Brain pericyte (primary cell): Measurements from ENCODE around the gene CRYBA4.
A peak's percentile ranks its signal among the peaks of the same experiment; 100 is the strongest.

Experiments
- DNase-seq: peaks from one replicate; pipeline ENCODE4 v3.0.0-alpha.2; 2012; ENCODE audit warnings: low read depth, low spot score

The CRYBA4 gene

DNA sequence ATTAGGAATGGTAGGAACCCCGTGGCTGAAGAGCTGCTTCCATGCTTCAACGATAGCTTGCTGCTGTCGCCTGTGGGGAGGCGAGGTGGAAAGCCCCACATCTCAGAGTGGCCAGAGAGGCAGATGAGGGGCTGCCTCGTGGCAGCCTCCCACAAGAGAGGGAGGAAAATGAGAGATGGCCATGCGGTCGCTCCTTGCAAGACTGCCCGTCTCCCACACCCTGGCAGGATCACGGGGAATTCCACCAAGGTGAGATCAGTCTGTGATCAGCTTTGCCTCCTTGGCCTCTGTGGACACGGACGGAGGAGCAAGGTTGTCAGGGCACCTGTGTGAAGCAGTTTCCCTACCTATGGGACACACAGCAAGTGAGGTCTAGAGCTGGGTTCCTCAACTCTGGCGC is 3.0 kb downstream of the CRYBA4 start:
- DNase-seq, result no peak

DNA sequence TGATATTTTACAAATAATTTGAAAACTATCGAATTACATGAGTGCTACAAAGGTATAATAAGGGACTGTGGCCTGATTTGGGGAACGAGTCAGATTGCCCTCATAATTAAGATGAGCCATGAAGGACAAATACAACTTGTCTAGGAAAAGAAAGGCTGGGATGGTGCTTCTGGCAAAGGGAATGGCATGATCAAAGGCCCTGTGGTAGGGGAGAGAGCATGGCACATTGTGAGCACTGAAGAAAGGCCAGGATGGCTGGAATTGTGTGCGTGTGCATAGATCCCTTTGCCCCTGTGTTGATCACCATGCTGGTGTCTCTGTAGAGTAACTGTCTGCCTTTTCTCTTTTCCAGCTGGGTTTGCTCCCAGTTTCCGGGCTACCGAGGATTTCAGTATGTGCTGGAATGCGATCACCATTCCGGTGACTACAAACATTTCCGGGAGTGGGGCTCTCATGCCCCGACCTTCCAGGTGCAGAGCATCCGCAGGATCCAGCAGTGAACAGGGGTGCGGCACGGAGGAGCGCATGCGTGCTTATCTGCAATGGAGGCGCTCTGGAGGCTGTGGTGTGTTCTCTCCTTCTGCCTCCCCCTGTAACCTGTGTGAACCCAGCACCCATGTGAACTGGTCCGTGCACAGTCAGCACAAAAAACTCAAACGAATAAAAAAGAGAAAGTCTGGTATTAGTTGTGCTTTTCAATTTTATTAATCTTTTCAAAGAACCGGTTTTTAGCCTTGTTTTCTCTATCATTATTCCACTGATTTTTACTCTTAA is 8.4 kb downstream of the CRYBA4 start:
- no peak for DNase-seq

DNA sequence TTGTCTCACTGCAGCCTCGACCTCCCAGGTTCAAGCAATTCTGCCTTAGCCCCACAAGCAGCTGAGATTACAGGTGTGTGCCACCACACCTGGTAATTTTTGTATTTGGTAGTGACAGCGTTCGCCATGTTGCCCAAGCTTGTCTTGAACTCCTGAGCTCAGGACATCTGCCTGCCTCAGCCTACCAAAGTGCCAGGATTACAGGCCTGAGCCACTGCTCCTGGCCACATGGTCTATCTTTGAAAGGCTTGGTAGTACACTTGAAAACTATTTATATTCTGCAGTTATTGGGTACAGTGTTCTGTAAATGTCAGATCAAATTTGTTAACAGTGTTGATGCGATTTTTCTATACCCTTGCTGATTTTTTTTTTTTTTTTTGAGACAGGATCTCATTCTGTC is 9.5 kb downstream of the CRYBA4 start:
- DNase-seq, result no peak

DNA sequence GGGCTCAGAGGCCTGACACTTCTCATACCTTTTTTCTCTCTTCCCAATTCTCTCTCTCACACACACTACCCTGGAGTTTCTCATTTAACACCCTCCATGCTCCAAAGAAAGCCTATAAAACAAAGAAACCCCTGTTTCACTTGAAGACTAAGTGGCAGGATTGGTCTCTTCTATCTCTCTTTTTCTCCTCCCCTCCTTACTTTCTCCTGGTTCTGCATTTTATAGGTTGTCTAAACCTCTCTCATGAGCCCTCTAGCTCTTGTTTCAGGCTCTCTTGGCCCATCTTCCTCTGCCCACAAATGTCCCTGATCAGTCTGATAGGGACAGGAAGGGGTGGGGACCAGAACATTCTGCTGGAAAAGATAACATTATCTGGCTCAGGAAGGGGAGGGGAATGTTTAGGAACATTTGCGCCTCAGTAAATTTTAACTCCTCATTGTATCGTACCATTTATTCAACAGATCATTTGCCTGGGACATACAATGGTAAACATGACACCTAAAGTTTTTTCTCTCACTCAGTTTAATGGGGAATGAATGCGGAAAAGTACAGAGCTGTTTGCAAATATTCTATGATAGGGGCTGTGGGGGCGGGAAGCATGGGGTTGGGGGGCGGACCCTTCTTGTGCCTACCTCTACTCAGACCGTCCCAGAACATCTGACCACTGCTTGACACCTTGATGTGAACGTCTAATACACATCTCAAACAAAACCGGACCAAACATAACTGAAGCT is 10.8 kb downstream of the CRYBA4 start:
- no peak for DNase-seq

DNA sequence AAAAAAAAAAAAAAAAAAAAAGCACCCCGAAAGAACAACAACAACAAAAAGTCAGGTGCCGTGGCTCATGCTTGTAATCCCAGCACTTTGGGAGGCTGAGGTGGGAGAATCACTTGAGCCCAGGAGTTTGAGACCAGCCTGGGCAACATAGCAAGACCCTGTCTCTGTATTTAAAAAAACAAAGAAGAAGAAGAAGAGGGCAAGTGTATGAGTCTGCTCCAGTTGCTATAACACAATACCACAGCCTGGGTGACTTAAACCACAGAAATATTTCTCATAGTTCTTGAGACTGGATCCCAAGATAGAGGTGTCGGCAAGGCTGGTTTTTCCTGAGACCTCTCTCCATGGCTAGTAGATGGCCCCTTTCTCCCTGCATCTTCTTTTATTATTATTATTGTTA is 12.4 kb downstream of the CRYBA4 start:
- DNase-seq, result no peak

DNA sequence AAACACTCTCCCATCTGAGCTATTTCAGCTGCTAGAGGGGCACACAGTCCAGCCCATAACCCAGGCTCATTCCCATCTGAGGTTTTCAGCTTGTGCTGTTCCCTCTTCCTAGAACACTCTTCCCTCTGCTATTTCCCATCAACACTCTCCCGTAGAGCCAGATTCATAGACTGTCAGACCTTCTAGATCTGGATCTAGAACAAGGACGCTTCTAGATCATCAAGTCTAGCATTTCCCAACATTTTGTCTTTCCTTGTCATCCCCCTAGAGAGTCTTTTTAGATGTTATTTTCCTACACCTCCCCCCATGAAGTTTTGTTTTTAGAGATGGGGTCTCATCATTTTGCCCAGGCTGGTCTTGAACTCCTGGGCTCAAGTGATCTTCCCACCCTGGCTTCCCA is 13.4 kb downstream of the CRYBA4 start:
- DNase-seq, result no peak

DNA sequence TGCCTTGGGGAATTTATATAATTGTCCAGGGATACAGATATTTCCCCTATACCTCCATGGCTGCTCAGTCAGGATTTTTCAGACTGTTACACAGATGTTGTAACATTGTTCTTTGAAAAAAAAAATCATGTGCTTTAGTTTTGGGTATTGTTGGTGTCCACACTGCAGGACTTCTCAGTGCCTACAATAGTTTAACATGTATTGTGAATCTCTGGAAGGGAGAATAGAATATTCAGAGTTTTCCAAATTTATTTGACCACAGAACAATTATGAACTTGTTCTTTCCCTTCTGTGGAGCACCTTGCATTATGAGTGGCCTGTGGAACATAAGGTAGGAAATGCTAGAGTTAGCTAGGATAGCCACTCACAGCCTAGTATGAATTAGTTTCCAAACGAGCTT is 14.5 kb downstream of the CRYBA4 start:
- no peak for DNase-seq

DNA sequence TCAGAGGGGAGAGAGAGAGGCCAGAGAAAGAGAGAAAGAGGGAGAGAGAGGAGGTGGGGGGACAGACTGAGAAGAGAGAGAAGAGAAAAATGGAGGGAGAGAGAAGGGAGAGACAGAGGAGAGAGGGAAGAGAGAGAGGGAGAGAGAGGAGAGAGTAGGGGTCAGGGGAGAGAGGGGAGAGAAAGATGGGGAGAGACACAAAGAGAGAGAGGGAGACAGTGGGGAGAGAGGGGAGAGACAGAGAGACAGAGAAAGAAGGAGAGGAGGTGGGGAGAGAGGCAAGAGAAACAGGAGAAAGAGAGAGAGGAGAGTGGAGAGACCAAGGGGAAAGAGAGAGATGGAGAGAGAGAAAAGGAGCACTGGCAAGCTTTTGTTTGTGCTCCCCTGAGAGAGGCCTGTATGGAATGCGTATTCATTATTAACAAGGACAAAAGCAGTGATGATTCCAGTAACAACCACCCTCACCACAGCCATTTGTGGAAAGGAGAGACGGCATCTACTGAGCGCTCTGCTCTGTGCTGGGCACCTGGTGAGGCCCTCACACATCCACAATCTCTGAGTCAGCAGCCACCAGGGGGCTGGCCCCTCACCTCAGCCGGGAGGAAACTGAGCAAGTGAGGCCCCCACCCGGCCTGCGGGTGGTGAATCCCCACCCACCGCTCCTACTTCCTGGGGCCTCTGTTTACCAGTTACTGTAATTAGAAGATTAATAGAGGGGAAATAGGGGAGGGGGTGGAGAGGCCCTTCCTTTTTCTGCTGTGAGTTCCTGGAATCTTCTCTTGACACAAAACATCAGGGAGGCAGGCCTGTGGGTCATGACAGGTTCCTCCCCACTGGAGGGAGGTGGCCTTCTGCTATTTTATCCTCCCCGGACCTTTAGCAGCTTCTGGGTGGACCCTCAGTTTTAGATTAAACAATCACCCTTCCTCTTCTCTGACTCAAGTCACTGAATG is 21.0 kb downstream of the CRYBA4 start:
- no peak for DNase-seq

DNA sequence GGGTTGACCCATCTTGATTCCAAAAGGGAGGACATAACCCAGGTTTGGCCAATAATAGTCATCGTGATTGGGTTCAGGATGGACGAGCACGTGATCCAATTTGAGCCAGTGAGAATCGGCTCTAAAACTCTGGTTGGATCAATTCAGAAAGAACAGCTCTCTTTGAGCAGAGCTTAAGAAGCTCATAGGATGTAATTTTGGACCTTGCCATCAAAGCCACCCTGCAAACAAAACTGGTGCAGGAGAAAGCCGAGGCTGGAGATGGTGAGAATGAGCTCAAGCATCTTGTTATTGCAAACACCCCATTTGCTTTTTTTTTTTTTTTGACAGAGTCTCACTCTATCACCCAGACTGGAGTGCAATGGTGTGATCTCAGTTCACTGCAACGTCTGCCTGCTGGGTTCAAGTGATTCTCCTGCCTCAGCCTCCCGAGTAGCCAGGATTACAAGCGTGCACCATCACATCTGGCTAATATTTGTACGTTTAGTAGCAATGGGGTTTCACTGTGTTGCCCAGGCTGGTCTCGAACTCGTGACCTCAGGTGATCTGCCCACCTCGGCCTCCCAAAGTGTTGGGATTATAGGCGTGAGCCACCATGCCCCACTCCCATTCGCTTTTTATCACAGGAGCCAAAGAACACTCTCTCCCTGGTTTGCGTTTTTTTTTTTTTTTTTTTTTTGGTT is 21.8 kb downstream of the CRYBA4 start:
- no peak for DNase-seq

DNA sequence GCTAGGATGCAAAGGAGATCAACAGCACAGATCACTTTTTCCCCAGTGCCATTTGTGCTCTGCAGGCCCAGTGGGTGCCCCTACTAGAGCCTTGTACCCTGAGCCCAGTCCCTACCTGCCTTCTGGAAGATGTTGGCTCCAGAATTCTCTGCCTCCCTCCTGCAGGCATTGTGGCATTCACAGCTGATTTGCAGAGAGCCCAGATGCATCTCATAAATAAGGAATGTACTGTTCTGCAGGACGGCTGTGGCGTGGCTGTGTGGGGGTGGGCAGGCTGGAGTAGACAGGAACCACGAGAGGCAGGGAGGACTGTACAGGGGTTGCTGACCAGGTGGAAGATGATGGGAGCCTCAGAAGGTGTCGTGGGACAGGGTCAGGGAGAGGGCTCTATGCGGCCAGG is 24.4 kb downstream of the CRYBA4 start:
- DNase-seq, result no peak

DNA sequence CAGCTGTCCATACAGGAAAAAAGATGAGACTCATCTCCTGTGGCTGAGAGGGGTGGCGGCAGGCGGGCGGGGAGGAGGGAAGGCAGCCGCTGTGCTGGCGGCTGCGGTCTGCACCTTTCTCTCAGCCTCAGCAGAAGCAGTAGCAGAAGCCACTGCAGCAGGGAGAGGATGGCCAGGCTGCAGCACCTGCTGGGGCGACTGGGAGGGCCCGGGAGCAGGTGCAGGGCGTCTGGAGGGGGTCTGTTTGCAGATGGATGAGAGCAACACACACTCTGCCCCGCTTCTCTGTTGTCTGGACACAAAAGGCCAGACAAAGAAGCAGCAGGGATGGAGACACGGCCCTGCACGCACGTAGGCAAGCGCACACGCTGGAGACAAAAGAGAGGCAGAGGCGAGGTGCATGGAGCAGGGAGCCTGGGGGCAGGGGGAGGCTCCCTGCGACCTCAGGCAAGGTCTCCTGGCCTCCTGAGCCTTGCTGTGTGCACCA is 26.3 kb downstream of the CRYBA4 start:
- no peak for DNase-seq

DNA sequence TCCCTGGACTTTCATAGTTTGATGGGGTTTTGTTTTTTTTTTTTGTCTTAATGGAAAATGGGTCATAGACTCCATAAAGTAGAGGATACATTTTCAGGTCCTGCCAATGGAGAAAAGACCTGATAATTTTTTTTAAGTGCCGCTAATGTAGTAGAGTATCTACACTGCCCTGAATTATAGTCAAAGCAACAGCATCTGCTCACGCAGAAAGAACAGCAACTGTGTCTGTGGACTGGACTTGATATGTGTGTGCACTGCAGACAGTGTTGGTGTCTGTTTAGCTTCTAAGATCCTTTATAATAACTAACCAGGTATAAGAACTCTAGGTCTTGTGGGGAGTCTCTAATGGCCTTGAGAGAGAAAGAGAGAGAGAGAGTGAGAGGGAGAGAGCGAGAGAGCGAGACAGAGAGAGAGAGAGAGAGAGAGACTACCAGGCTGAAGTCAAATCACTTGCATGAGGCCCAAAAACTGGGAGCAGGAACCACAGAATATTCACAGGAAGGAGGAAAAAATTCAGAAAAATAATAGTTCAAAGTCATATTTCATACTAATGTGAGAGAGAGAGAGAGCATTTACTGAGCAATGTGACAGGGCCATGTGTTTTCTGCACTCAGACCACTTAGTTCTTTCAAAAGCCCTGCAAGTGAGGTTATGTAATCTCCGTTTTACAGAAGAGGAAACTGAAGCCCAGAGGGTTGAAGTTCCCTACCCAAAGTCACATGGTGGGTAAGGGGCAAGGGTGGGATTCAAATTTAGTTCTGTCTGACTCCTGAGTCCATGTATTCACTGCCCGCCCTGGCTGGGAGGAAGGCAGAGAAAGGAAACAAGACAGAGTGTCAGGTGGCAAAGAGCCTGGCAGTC is 27.0 kb downstream of the CRYBA4 start:
- no peak for DNase-seq

DNA sequence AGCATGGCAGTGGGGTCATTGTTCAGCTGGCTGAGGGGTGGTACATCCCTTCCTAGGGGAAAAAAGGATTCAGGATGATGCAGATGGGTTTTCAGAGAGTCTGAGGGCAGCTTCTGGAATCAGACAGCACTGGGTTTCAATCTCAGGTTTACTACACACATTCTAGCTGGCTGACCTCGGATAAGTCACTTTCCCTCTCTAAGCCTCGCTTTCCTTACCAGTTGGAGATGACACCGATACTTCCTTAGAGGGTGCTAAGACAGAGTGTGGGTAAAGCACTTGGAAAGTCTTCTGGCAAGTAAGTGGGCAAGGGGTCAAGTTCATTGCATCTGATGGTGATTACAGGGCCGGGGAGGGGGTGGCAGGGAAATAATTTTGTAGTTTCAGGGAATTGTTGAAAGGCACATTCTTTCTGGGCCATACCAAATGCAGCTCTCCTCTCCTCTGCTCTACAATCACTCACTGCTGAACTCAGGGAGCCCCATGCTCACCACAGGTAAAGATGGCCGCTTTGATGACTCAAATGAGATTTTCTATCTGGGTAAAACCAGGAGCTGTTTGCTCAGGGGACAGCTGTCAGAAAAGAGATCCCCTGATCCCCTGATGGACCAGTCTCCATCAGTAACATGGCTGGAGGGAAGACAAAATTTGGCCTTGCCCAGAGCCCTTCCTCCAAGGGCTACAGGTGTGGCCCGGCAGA is 29.1 kb downstream of the CRYBA4 start:
- no peak for DNase-seq

DNA sequence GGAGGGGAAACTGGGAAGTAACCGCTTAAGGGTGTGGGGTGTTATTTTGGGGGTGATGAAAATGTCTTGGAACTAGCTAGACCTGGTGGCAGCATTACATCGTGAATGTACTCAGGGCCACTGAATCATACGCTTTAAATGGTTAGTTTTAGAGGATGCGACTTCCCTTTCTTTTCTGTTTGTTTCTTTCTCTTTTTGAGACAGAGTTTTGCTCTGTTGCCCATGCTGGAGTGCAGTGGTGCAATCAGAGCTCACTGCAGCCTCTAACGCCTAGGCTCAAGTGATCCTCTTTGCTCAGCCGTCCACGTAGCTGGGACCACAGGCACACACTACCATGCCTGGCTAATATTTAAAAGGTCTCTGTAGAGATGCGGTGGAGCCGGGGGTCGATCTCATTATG is 30.1 kb downstream of the CRYBA4 start:
- DNase-seq, result no peak

DNA sequence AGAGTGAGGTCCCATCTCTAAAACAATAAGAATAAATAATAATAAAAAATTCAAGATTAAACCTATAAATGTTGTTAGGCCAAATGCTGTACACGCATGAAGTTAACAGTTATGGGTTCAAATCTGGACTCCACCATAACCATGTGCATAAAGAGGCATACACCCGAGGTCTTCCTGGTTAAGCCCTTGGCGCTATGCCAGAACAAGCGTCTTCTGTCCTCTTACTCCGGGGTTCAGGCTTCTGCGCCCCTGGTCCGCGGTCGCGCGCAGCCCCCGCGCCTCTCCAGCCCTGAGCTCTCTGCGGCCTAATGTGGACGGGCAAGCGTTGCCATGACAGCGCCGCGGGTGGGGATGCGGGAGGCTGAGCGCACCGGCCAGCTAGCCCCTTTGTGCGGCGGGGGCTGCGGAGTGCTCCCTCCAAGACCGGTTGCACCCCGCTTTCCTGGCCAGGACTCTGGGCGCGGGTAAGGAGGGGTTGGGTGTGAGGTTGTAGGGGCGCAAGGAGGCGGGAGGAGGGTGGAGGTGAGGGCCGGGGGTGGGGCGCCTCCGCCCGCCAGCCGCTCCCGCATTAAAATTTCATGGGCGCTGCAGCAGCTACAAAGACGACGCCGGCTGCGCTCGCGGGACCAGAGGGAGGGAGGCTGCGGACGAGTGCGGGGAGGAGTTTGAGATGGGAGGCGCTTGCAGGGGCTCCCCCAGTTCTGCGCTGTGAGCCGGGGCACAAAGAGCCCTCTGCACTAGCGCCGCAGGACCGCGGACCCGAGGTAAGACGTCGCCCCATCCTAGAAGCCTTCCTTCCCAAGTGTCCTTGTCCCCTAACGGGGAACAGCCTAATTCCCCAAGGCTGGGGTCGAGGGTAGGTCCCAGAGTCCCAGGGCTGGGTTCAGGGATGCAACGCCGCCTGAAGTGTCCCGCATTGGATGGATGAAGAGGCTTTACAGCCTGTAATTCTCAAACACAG is 35.4 kb downstream of the CRYBA4 start, which contains the start of gene MIAT:
MIAT (plus strand) TSS at position 698 of the 961 bp plus-strand sequence.
- DNase-seq, result no peak

DNA sequence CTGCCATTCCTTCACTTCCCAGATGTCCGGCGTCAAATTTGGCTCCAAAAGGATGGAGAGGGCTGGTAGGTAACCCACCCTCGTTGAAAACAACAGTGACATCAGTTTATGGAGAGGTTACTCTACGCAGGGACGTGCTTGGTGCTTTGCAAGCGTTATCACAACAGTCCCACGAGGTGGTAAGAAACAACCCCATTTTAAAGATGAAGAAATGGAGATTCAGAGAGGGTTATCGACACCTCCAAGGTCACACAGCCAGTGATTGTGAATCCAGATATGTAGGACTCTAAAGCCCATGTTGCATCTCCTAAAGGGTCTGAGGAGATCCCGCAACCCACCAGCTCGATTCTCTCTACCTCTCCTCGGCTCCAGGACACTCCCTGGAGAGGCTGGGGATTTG is 36.4 kb downstream of the CRYBA4 start:
- no peak for DNase-seq

DNA sequence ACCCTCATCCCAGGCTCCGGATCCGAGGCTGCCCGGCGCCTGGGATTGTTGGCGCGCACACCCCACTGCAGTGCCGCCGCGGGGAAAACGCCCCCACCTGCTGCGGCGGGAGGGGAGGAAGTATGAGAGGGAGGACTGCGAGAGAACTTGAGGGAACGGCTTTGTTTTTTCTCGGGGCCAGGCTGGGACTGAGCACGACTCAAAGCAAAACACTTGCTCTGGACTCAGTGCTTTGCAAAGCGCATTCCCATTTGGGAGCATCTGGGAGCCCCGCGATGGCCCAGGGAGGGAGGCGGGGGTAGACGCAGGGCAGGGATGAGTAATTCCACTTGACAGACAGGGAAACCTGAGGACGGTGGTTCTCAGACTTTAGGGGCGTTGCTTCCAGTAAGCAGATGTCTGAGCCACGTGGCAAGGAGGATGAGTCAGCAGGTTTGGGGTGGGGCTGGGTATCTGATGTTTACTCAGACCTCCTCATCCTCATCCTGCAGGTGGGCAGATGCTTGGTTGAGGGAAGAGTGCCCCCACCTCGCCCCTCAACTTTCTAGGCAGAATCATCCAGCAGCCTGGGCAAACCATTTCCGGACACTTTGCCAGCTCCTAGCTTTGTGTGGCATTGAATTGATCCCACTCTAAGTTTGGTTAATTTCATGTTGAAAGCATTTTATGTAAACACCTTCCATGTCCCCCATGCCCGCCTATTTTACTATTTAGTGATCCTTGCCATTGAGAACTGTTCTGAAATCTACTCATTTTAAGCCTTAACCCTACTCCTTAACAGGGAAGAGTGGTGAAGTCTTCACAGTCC is 37.1 kb downstream of the CRYBA4 start:
- DNase-seq, result peak; percentile 64

DNA sequence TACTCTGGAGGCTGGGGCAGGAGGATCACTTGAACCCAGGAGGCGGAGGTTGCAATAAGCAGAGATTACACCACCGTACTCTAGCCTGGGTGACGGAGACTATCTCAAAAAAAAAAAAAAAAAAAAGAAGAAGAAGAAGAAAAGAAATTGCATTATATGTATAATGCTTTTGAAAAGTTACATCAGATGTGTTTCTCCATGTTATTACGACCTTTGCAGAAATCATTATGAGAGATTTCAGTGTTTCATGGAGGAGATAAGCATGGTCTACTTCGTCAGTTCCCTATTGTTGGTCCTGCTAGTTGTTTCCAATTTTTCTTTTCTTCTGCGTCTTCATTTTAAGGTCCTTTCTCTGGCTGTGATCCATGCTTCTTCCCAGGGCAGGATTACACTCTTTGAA is 38.6 kb downstream of the CRYBA4 start:
- no peak for DNase-seq
